Transverse colon (tissue), 4 donors: ENCODE measurements around the gene BABAM1. TPM values are rescaled to one million over a fixed set of nuclear protein-coding genes. Genes with fewer than 3 reads are reported as not detected.
A peak's percentile ranks its signal among the peaks of the same experiment; 100 is the strongest.
"Not testable (repeated sequence)": the region's sequence is repeated elsewhere in the genome, so short reads cannot be mapped to it uniquely, and the experiment has no call there.

Source experiments
- DNase-seq: peaks from one replicate; pipeline ENCODE4 v3.0.0-alpha.2; 2019
- H3K27ac ChIP-seq, 4 donors: fragments of 200-600 bp; sonication (generic); 2 replicates each; pipeline ENCODE4 v1.5.1; 2016 to 2018; ENCODE audit warnings: inconsistent platforms in 4 of 4
- H3K27me3 ChIP-seq: fragments of 200-600 bp; sonication (generic); 2 replicates; pipeline ENCODE4 v1.5.1; 2017; ENCODE audit warnings: inconsistent platforms
- H3K36me3 ChIP-seq, 4 donors: fragments of 200-600 bp; sonication (generic); 2 replicates each; pipeline ENCODE4 v1.5.1; 2017 to 2019; ENCODE audit warnings: inconsistent platforms in 4 of 4
- H3K4me1 ChIP-seq, 4 donors: fragments of 200-600 bp; sonication (generic); 2 replicates each; pipeline ENCODE4 v1.5.1; 2017 to 2020; ENCODE audit warnings: inconsistent platforms in 4 of 4
- H3K4me3 ChIP-seq, 4 donors: fragments of 200-600 bp; sonication (generic); 1 replicate in 1 of 4; 2 replicates in 3 of 4; pipeline versions ENCODE4 v1.5.1 to v1.6.1; 2017 to 2019; ENCODE audit warnings: inconsistent platforms in 4 of 4
- H3K9me3 ChIP-seq, 2 donors: fragments of 200-600 bp; sonication (generic); 2 replicates each; pipeline ENCODE4 v1.5.1; 2017 to 2019; ENCODE audit warnings: inconsistent platforms in 2 of 2
- CTCF ChIP-seq, 5 experiments: fragments of 200-600 bp in 3 of 5; fragments of 450-650 bp in 2 of 5; sonication (generic) in 3 of 5; IDR thresholded peaks; 1 replicate in 2 of 5; 2 replicates in 3 of 5; pipeline ENCODE4 v1.5.1; 2016 to 2017; ENCODE audit warnings: antibody characterized with exemption in 5 of 5, inconsistent platforms in 3 of 5, mild to moderate bottlenecking in 2 of 5, moderate library complexity in 1 of 5
- EP300 ChIP-seq: sonication (generic); formaldehyde crosslinking; IDR thresholded peaks from one replicate; pipeline ENCODE4 v1.6.1; 2017; ENCODE audit warnings: antibody characterized with exemption, low read depth
- POLR2A ChIP-seq: fragments of 450-650 bp; IDR thresholded peaks from one replicate; pipeline ENCODE4 v1.6.1; 2016; ENCODE audit warnings: antibody characterized with exemption, mild to moderate bottlenecking, moderate library complexity
- POLR2AphosphoS5 ChIP-seq, 3 donors: sonication (generic); formaldehyde crosslinking; IDR thresholded peaks; one replicate each; pipeline ENCODE4 v1.6.1; 2016; ENCODE audit warnings: antibody characterized with exemption in 3 of 3
- WGBS, 2 donors: methylation state at CpG; one replicate each; pipeline ENCODE4 v1.1.5; 2018; ENCODE audit warnings: low coverage in 1 of 2; 5-methylcytosine and 5-hydroxymethylcytosine counted together
- in situ Hi-C, 4 donors: fragments of 200-750 bp; cut with MboI; loops; one replicate each; pipeline versions ENCODE4 v1.15.0 to v1.15.1; 2017; ENCODE audit warnings: low sequenced_read_pairs in 3 of 4, low pct_ligation_motif_present in 1 of 4, low pct_unique_long_range_greater_than_20kb in 1 of 4
- intact Hi-C: fragments of 100-400 bp; cut with DNase I; formaldehyde crosslinking; loops from one replicate; pipeline ENCODE4 v1.15.1; 2023; ENCODE audit warnings: low total_unique reads
- total RNA-seq, 4 donors: library from RNA; depleted of rRNA; stranded (reverse); fragments of >200 nt; gene quantifications; one replicate each; pipeline ENCODE4 v1.1.0, GENCODE V29; 2016

The BABAM1 gene
- total RNA-seq, 4 donors from 2014 or later: 56.2 to 364 (median 80.2) TPM

GRCh38 chr19:17266589-17266974, 661 bp upstream of the BABAM1 start:
- no peak for DNase-seq
- H3K4me3 ChIP-seq: no peak overlapping the region
- H3K27ac ChIP-seq: peak overlapping the region; percentile 72 to 86 (median 84)
- 72% methylated on average over 12 of the region's 12 CpGs; no CpG with 5 or more reads in 1 of the 2 donors for WGBS, 2 donors
- no peaks in the 10 kb centered on the region for H3K9me3 ChIP-seq
- TF ChIP-seq POLR2AphosphoS5 (IDR thresholded peaks at IDR 0.05) (no peak), POLR2A (no peak), CTCF (IDR thresholded peaks at IDR 0.05) (no peak), EP300 (no peak)
- intact Hi-C loops (no loop called here), in situ Hi-C loops (no loop called here)
- peaks cover 0 to 12% (median 3%) of the 10 kb centered on the region in 4 donors for H3K36me3 ChIP-seq
- H3K4me1 ChIP-seq: peaks cover 8 to 18% (median 12%) of the 10 kb centered on the region in 4 donors
- H3K27me3 ChIP-seq: no peaks in the 10 kb centered on the region

- DNase-seq: no peak
- H3K27ac ChIP-seq: no peak overlapping the region
- TF ChIP-seq POLR2AphosphoS5 (IDR thresholded peaks at IDR 0.05) (no peak), CTCF (IDR thresholded peaks at IDR 0.05) (no peak), EP300 (no peak), POLR2A (no peak)
- in situ Hi-C loops: no loop called here
- intact Hi-C loops: no loop called here
- WGBS, 2 donors: 91% methylated on average over 13 of the region's 13 CpGs; no CpG with 5 or more reads in 1 of the 2 donors
- H3K36me3 ChIP-seq: peaks cover 0 to 26% (median 3%) of the 10 kb centered on the region in 4 donors
- no peaks in the 10 kb centered on the region for H3K9me3 ChIP-seq
- no peak overlapping the region for H3K4me3 ChIP-seq
- peaks cover 8 to 18% (median 12%) of the 10 kb centered on the region in 4 donors for H3K4me1 ChIP-seq
- H3K27me3 ChIP-seq: no peaks in the 10 kb centered on the region
These were observed 1.5 kb downstream of the BABAM1 start for GRCh38 chr19:17268754-17269153.

GRCh38 chr19:17274892-17275291, 7.6 kb downstream of the BABAM1 start:
- H3K27ac ChIP-seq, H3K27me3 ChIP-seq, intact Hi-C loops, H3K4me3 ChIP-seq, H3K4me1 ChIP-seq, H3K9me3 ChIP-seq, DNase-seq: not testable (repeated sequence)
- WGBS, 2 donors: 92 to 95% methylated on average over 3 of the region's 3 CpGs
- peaks cover 0 to 39% (median 9%) of the 10 kb centered on the region in 4 donors for H3K36me3 ChIP-seq
- in situ Hi-C loops: loop anchor here in 2 of 4 donors (25.0 kb wide), 2 partner anchors 213 to 513 kb away; no protein-coding TSS in a partner anchor

GRCh38 chr19:17275441-17276175, 8.4 kb downstream of the BABAM1 start:
- Histone ChIP-seq H3K4me1 (no peaks in the 10 kb centered on the region), H3K4me3 (no peak overlapping the region), H3K9me3 (no peaks in the 10 kb centered on the region), H3K27ac (no peak overlapping the region), H3K36me3 (peaks cover 0 to 39% (median 9%) of the 10 kb centered on the region in 4 donors), H3K27me3 (no peaks in the 10 kb centered on the region)
- DNase-seq: no peak
- TF ChIP-seq POLR2AphosphoS5 (IDR thresholded peaks at IDR 0.05): no peak
- WGBS, 2 donors: 96 to 97% methylated on average over 7 to 19 of the region's 19 CpGs
- intact Hi-C loops: no loop called here
- in situ Hi-C loops: loop anchor here in 2 of 4 donors (25.0 kb wide), 2 partner anchors 213 to 513 kb away; no protein-coding TSS in a partner anchor

GRCh38 chr19:17279436-17279835, 12.2 kb downstream of the BABAM1 start:
- Histone ChIP-seq H3K27me3 (peaks cover 14% of the 10 kb centered on the region), H3K36me3 (peaks cover 0 to 14% (median 6%) of the 10 kb centered on the region in 4 donors), H3K27ac (no peak overlapping the region), H3K9me3 (no peaks in the 10 kb centered on the region), H3K4me3 (no peak overlapping the region), H3K4me1 (peaks cover 12 to 18% (median 16%) of the 10 kb centered on the region in 4 donors)
- in situ Hi-C loops: loop anchor here in 2 of 4 donors (25.0 kb wide), 2 partner anchors 217 to 517 kb away; no protein-coding TSS in a partner anchor
- TF ChIP-seq POLR2A (no peak), CTCF (IDR thresholded peaks at IDR 0.05) (no peak), EP300 (no peak), POLR2AphosphoS5 (IDR thresholded peaks at IDR 0.05) (no peak)
- 75 to 100% methylated on average over 2 to 3 of the region's 3 CpGs for WGBS, 2 donors
- no peak for DNase-seq
- intact Hi-C loops: loop anchor here (1.0 kb wide), 1 partner anchor 216 kb away; no protein-coding TSS in a partner anchor
